ENCODE results near the gene SEZ6L2.

DNA sequence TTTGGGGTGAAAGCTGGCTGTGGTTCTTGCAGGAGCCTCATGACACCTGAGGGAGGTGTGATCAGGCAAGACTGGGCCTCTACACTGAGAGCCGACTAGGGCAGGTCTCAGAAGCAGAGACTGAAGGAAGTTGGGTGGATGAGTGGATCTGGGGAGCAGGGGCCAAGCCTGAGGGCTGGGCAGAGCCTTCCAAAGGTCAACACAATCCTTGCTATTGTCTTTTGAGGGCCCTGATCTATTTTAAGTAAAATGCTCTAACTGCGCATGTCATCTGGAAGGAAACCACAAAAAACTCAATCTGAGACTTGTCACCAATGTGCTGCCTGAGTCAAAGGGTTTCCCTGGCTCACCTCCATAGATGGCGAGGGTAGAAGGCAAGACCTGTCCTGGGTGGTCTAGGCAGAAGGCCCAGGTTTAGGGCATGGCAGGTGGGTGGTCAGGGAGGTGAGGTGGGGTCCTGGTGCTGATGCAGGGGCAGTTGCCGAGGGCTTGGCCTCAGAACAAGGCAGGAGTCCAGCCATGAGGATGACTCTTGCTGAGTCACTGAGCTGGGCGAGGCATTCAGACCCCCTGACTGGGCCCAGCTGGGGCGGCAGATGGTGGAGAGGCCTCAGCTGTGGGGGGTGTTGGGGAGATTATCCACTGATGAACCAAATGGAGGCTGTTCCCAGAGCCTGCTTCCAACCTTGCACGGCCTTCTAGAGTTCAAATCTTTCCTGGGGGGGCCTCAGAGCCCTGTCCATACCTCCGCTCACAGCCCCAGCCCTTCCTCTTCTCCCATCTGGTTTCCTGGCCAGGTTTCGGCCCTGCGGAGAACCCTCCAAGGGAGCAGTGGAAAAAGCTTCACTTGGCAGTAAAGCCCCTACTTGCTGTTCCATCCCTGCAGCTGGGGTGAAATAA, 74.0 kb downstream of the SEZ6L2 start:
- TF ChIP-seq, protein P1, sequence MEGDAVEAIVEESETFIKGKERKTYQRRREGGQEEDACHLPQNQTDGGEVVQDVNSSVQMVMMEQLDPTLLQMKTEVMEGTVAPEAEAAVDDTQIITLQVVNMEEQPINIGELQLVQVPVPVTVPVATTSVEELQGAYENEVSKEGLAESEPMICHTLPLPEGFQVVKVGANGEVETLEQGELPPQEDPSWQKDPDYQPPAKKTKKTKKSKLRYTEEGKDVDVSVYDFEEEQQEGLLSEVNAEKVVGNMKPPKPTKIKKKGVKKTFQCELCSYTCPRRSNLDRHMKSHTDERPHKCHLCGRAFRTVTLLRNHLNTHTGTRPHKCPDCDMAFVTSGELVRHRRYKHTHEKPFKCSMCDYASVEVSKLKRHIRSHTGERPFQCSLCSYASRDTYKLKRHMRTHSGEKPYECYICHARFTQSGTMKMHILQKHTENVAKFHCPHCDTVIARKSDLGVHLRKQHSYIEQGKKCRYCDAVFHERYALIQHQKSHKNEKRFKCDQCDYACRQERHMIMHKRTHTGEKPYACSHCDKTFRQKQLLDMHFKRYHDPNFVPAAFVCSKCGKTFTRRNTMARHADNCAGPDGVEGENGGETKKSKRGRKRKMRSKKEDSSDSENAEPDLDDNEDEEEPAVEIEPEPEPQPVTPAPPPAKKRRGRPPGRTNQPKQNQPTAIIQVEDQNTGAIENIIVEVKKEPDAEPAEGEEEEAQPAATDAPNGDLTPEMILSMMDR (tag by site-specific recombination; IDR thresholded peaks at IDR 0.05) = no peak
- TF ChIP-seq MYNN (tag by site-specific recombination; IDR thresholded peaks at IDR 0.05; ENCODE audit: borderline replicate concordance) = no peak
- TF ChIP-seq, protein P2, sequence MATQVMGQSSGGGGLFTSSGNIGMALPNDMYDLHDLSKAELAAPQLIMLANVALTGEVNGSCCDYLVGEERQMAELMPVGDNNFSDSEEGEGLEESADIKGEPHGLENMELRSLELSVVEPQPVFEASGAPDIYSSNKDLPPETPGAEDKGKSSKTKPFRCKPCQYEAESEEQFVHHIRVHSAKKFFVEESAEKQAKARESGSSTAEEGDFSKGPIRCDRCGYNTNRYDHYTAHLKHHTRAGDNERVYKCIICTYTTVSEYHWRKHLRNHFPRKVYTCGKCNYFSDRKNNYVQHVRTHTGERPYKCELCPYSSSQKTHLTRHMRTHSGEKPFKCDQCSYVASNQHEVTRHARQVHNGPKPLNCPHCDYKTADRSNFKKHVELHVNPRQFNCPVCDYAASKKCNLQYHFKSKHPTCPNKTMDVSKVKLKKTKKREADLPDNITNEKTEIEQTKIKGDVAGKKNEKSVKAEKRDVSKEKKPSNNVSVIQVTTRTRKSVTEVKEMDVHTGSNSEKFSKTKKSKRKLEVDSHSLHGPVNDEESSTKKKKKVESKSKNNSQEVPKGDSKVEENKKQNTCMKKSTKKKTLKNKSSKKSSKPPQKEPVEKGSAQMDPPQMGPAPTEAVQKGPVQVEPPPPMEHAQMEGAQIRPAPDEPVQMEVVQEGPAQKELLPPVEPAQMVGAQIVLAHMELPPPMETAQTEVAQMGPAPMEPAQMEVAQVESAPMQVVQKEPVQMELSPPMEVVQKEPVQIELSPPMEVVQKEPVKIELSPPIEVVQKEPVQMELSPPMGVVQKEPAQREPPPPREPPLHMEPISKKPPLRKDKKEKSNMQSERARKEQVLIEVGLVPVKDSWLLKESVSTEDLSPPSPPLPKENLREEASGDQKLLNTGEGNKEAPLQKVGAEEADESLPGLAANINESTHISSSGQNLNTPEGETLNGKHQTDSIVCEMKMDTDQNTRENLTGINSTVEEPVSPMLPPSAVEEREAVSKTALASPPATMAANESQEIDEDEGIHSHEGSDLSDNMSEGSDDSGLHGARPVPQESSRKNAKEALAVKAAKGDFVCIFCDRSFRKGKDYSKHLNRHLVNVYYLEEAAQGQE (tag by site-specific recombination; IDR thresholded peaks at IDR 0.05) = no peak
- TF ChIP-seq, protein P3, sequence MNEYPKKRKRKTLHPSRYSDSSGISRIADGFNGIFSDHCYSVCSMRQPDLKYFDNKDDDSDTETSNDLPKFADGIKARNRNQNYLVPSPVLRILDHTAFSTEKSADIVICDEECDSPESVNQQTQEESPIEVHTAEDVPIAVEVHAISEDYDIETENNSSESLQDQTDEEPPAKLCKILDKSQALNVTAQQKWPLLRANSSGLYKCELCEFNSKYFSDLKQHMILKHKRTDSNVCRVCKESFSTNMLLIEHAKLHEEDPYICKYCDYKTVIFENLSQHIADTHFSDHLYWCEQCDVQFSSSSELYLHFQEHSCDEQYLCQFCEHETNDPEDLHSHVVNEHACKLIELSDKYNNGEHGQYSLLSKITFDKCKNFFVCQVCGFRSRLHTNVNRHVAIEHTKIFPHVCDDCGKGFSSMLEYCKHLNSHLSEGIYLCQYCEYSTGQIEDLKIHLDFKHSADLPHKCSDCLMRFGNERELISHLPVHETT (tag by site-specific recombination; IDR thresholded peaks at IDR 0.05) = no peak
- TF ChIP-seq, protein P4, sequence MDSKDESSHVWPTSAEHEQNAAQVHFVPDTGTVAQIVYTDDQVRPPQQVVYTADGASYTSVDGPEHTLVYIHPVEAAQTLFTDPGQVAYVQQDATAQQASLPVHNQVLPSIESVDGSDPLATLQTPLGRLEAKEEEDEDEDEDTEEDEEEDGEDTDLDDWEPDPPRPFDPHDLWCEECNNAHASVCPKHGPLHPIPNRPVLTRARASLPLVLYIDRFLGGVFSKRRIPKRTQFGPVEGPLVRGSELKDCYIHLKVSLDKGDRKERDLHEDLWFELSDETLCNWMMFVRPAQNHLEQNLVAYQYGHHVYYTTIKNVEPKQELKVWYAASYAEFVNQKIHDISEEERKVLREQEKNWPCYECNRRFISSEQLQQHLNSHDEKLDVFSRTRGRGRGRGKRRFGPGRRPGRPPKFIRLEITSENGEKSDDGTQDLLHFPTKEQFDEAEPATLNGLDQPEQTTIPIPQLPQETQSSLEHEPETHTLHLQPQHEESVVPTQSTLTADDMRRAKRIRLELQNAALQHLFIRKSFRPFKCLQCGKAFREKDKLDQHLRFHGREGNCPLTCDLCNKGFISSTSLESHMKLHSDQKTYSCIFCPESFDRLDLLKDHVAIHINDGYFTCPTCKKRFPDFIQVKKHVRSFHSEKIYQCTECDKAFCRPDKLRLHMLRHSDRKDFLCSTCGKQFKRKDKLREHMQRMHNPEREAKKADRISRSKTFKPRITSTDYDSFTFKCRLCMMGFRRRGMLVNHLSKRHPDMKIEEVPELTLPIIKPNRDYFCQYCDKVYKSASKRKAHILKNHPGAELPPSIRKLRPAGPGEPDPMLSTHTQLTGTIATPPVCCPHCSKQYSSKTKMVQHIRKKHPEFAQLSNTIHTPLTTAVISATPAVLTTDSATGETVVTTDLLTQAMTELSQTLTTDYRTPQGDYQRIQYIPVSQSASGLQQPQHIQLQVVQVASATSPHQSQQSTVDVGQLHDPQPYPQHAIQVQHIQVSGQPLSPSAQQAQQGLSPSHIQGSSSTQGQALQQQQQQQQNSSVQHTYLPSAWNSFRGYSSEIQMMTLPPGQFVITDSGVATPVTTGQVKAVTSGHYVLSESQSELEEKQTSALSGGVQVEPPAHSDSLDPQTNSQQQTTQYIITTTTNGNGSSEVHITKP (tag by site-specific recombination; IDR thresholded peaks at IDR 0.05) = no peak
- TF ChIP-seq SALL2 (tag by site-specific recombination; IDR thresholded peaks at IDR 0.05; ENCODE audit: borderline replicate concordance) = no peak
- no peak for TF ChIP-seq ZNF514 (tag by site-specific recombination; IDR thresholded peaks at IDR 0.05)
- no peak for TF ChIP-seq ZNF423 (tag by site-specific recombination; IDR thresholded peaks at IDR 0.05)
- TF ChIP-seq, protein P5, sequence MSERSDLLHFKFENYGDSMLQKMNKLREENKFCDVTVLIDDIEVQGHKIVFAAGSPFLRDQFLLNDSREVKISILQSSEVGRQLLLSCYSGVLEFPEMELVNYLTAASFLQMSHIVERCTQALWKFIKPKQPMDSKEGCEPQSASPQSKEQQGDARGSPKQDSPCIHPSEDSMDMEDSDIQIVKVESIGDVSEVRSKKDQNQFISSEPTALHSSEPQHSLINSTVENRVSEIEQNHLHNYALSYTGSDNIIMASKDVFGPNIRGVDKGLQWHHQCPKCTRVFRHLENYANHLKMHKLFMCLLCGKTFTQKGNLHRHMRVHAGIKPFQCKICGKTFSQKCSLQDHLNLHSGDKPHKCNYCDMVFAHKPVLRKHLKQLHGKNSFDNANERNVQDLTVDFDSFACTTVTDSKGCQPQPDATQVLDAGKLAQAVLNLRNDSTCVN (tag by site-specific recombination; optimal IDR thresholded peaks at IDR 0.05) = no peak
- TF ChIP-seq ZSCAN16 (tag by site-specific recombination; IDR thresholded peaks at IDR 0.05) = no peak
- TF ChIP-seq, protein P6, sequence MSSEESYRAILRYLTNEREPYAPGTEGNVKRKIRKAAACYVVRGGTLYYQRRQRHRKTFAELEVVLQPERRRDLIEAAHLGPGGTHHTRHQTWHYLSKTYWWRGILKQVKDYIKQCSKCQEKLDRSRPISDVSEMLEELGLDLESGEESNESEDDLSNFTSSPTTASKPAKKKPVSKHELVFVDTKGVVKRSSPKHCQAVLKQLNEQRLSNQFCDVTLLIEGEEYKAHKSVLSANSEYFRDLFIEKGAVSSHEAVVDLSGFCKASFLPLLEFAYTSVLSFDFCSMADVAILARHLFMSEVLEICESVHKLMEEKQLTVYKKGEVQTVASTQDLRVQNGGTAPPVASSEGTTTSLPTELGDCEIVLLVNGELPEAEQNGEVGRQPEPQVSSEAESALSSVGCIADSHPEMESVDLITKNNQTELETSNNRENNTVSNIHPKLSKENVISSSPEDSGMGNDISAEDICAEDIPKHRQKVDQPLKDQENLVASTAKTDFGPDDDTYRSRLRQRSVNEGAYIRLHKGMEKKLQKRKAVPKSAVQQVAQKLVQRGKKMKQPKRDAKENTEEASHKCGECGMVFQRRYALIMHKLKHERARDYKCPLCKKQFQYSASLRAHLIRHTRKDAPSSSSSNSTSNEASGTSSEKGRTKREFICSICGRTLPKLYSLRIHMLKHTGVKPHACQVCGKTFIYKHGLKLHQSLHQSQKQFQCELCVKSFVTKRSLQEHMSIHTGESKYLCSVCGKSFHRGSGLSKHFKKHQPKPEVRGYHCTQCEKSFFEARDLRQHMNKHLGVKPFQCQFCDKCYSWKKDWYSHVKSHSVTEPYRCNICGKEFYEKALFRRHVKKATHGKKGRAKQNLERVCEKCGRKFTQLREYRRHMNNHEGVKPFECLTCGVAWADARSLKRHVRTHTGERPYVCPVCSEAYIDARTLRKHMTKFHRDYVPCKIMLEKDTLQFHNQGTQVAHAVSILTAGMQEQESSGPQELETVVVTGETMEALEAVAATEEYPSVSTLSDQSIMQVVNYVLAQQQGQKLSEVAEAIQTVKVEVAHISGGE (tag by site-specific recombination; conservative IDR thresholded peaks at IDR 0.05; ENCODE audit: low read depth) = no peak
- no peak for TF ChIP-seq ZNF146 (tag by site-specific recombination; IDR thresholded peaks at IDR 0.05)
